Nephron progenitor cell (in vitro differentiated cells): Measurements from ENCODE around the gene AMIGO3.

Source experiments
- DNase-seq: peaks from one replicate; pipeline ENCODE4 v3.0.0; 2021
- H3K27ac Mint-ChIP-seq: 2 replicates; pipeline ENCODE4 v1.8.0; 2021; ENCODE audit warnings: mild to moderate bottlenecking, moderate library complexity, mixed read lengths
- H3K27me3 Mint-ChIP-seq: 2 replicates; pipeline ENCODE4 v1.8.0; 2021; ENCODE audit warnings: mild to moderate bottlenecking, low read depth, mixed read lengths; ENCODE audit not compliant: poor library complexity
- H3K36me3 Mint-ChIP-seq: 2 replicates; pipeline ENCODE4 v1.8.0; 2021; ENCODE audit warnings: low read depth, mixed read lengths
- H3K4me1 Mint-ChIP-seq: 2 replicates; pipeline ENCODE4 v1.8.0; 2021; ENCODE audit warnings: mixed read lengths
- H3K4me3 Mint-ChIP-seq: 2 replicates; pipeline ENCODE4 v1.8.0; 2021; ENCODE audit warnings: mild to moderate bottlenecking, moderate library complexity, mixed read lengths
- H3K9me3 Mint-ChIP-seq: 2 replicates; pipeline ENCODE4 v1.8.0; 2021; ENCODE audit warnings: mild to moderate bottlenecking, moderate library complexity, mixed read lengths
- CTCF ChIP-seq: fragments of 200-600 bp; sonication (generic); IDR thresholded peaks from 2 replicates; pipeline ENCODE4 v1.5.0; 2021; ENCODE audit warnings: antibody characterized with exemption

Gene AMIGO3

GRCh38 chr3:49712166-49712565 is 7.3 kb downstream of the AMIGO3 start:
- Mint-ChIP-seq H3K4me1 (peaks cover 21% of the 10 kb centered on the region), H3K27ac (peak overlapping the region; percentile 97), H3K36me3 (peaks cover 4% of the 10 kb centered on the region), H3K9me3 (no peaks in the 10 kb centered on the region), H3K27me3 (peaks cover 3% of the 10 kb centered on the region), H3K4me3 (no peak overlapping the region)
- DNase-seq: no peak
- TF ChIP-seq CTCF: no peak

GRCh38 chr3:49711489-49711888 is 8.0 kb downstream of the AMIGO3 start:
- no peak for TF ChIP-seq CTCF
- Mint-ChIP-seq H3K27me3 (peaks cover 3% of the 10 kb centered on the region), H3K9me3 (no peaks in the 10 kb centered on the region), H3K4me3 (no peak overlapping the region), H3K27ac (peak overlapping the region; percentile 97), H3K36me3 (peaks cover 4% of the 10 kb centered on the region), H3K4me1 (peaks cover 24% of the 10 kb centered on the region)
- DNase-seq: no peak

DNA sequence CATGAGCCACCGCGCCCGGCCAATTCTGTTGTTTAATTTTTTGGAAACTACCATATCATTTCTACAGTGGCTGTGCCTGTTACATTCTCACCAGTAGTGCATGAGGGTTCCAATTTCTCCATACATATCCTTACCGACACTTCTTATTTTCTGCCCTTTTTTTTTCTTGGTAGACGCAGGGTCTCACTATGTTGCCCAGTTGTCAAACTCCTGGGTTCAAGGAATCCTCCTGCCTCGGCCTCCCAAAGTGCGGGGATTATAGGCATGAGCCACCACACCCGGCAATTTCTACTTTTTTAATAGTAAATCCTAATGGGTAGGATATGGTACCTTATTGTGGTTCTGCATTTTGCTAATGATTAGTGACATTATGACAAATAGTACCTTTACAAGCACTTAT is 9.6 kb downstream of the AMIGO3 start:
- no peak for DNase-seq
- no peak overlapping the region for H3K27ac Mint-ChIP-seq
- peaks cover 3% of the 10 kb centered on the region for H3K27me3 Mint-ChIP-seq
- H3K4me1 Mint-ChIP-seq: peaks cover 24% of the 10 kb centered on the region
- H3K9me3 Mint-ChIP-seq: no peaks in the 10 kb centered on the region
- peaks cover 4% of the 10 kb centered on the region for H3K36me3 Mint-ChIP-seq
- no peak overlapping the region for H3K4me3 Mint-ChIP-seq
- TF ChIP-seq CTCF: no peak

DNA sequence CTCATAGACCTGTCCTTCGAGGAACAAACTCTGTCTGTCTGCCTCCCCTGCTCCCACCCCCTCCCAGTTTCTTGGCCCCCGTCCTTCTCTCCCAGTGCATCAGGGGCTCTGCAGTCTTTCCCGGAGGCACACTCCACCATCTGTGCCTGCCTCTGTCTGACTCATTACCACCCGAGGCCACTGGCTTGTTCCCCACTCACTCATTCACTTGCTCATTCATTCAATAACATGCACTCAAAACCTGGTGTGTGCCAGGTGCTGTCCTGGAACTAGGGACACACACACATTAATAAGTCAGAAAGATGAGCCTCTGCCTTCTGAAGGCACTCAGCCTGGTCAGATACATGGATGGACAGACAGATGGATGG is 12.4 kb downstream of the AMIGO3 start:
- no peak for DNase-seq
- Mint-ChIP-seq H3K9me3 (no peaks in the 10 kb centered on the region), H3K36me3 (peaks cover 4% of the 10 kb centered on the region), H3K27me3 (peaks cover 3% of the 10 kb centered on the region), H3K4me1 (peaks cover 22% of the 10 kb centered on the region), H3K27ac (peak overlapping the region; percentile 45), H3K4me3 (no peak overlapping the region)
- TF ChIP-seq CTCF: no peak

- Mint-ChIP-seq H3K27me3 (no peaks in the 10 kb centered on the region), H3K9me3 (no peaks in the 10 kb centered on the region), H3K36me3 (peaks cover 4% of the 10 kb centered on the region), H3K4me1 (peaks cover 17% of the 10 kb centered on the region), H3K27ac (peak overlapping the region; percentile 45), H3K4me3 (no peak overlapping the region)
- DNase-seq: no peak
- TF ChIP-seq CTCF: no peak
Observed at GRCh38 chr3:49706456-49707112, 12.9 kb downstream of the AMIGO3 start.

DNA sequence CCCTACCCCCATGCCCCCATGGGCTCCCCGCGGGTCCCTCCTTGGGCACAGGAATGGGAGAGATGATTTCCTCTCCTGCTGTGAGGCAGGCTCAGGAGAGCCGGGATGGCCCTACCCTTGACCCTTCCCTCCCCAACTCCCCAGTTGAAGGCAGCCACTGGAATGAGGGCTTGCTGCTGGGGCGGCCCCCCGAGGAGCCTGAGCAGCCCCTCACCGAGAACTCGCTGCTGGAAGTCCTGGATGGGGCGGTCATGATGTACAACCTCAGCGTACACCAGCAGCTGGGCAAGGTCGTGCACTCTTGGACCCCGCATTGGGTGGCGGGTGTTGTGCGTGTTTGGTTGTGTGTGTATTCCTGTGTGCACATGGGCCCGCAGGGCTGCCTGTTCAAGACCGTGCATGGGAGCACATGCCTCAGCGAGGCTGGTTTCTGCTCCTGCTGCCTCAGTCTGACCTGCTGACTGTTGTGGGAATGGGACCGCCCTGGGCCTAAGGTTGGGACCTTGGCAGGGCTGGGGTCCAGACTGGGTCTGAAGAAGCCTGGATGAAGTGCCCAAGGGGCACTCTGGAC is 14.0 kb downstream of the AMIGO3 start:
- H3K4me3 Mint-ChIP-seq: no peak overlapping the region
- no peak overlapping the region for H3K27ac Mint-ChIP-seq
- H3K9me3 Mint-ChIP-seq: no peaks in the 10 kb centered on the region
- no peak for DNase-seq
- no peaks in the 10 kb centered on the region for H3K27me3 Mint-ChIP-seq
- peaks cover 10% of the 10 kb centered on the region for H3K4me1 Mint-ChIP-seq
- no peak for TF ChIP-seq CTCF
- peaks cover 4% of the 10 kb centered on the region for H3K36me3 Mint-ChIP-seq
